ENCODE data around the gene ZNF525. TPM values are rescaled to one million over a fixed set of nuclear protein-coding genes. Genes with fewer than 3 reads are reported as not detected.
"Not testable (repeated sequence)": the region's sequence is repeated elsewhere in the genome, so short reads cannot be mapped to it uniquely, and the experiment has no call there.

ZNF525 gene
- 10 to 100 TPM; 22.4 to 25.7 TPM for total RNA-seq

- Mint-ChIP-seq H3K4me3 (peak within 1 kb of the TSS; percentile 83), H3K27ac (peak within 1 kb of the TSS; percentile 96), H3K4me1 (peaks cover 23% of the 10 kb centered on the region), H3K9me3 (peaks cover 15% of the 10 kb centered on the region), H3K27me3 (peaks cover 3% of the 10 kb centered on the region), H3K36me3 (peaks cover 38% of the 10 kb centered on the region)
- DNase-seq, result peak; percentile 96
Measured at GRCh38 chr19:53365134-53365898, at the start of gene ZNF525. Gene ZNF525 (plus strand): TSS chr19:53365705. CDS start chr19:53372282, 6,577 bp downstream.

GRCh38 chr19:53328967-53329366 is 36.5 kb upstream of the ZNF525 start:
- peak; percentile 37 for DNase-seq
- peaks cover 6% of the 10 kb centered on the region for H3K4me1 Mint-ChIP-seq
- H3K27ac Mint-ChIP-seq, result peak overlapping the region; percentile 59
- peak overlapping the region; percentile 73 for H3K4me3 Mint-ChIP-seq
- peaks cover 24% of the 10 kb centered on the region for H3K27me3 Mint-ChIP-seq
- peaks cover 27% of the 10 kb centered on the region for H3K36me3 Mint-ChIP-seq
- peaks cover 38% of the 10 kb centered on the region for H3K9me3 Mint-ChIP-seq

GRCh38 chr19:53332484-53332883 is 33.0 kb upstream of the ZNF525 start:
- Mint-ChIP-seq H3K9me3 (peaks cover 27% of the 10 kb centered on the region), H3K4me3 (peak overlapping the region; percentile 67), H3K27me3 (peaks cover 17% of the 10 kb centered on the region)

GRCh38 chr19:53333066-53333462 is 32.4 kb upstream of the ZNF525 start:
- H3K4me1 Mint-ChIP-seq, result peaks cover 18% of the 10 kb centered on the region
- peaks cover 13% of the 10 kb centered on the region for H3K27me3 Mint-ChIP-seq
- H3K9me3 Mint-ChIP-seq, result peaks cover 24% of the 10 kb centered on the region
- peak overlapping the region; percentile 91 for H3K27ac Mint-ChIP-seq
- H3K36me3 Mint-ChIP-seq, result peaks cover 53% of the 10 kb centered on the region
- DNase-seq, result peak; percentile 24
- H3K4me3 Mint-ChIP-seq, result peak overlapping the region; percentile 93

More at GRCh38 chr19:53332484-53332883, 33.0 kb upstream of the ZNF525 start:
- Mint-ChIP-seq H3K4me1 (peaks cover 18% of the 10 kb centered on the region), H3K27ac (no peak overlapping the region), H3K36me3 (peaks cover 47% of the 10 kb centered on the region)
- DNase-seq, result no peak

GRCh38 chr19:53333463-53334449 is 31.7 kb upstream of the ZNF525 start, which contains the start of gene ZNF845:
Gene ZNF845 (plus strand): TSS chr19:53333749. CDS start chr19:53341308, 7,559 bp downstream.
- Mint-ChIP-seq H3K27ac (peak within 1 kb of the TSS; percentile 91), H3K27me3 (peaks cover 6% of the 10 kb centered on the region), H3K9me3 (peaks cover 22% of the 10 kb centered on the region), H3K36me3 (peaks cover 56% of the 10 kb centered on the region), H3K4me3 (peak within 1 kb of the TSS; percentile 93), H3K4me1 (peaks cover 16% of the 10 kb centered on the region)
- DNase-seq, result peak; percentile 94

- H3K36me3 Mint-ChIP-seq, result peaks cover 96% of the 10 kb centered on the region
- not testable (repeated sequence) for DNase-seq, H3K27me3 Mint-ChIP-seq, H3K27ac Mint-ChIP-seq, H3K4me3 Mint-ChIP-seq, H3K4me1 Mint-ChIP-seq
- peaks cover 57% of the 10 kb centered on the region for H3K9me3 Mint-ChIP-seq
Measured at GRCh38 chr19:53344403-53344802, 21.1 kb upstream of the ZNF525 start.

- no peak for DNase-seq
- Mint-ChIP-seq H3K4me1 (peaks cover 2% of the 10 kb centered on the region), H3K4me3 (no peak overlapping the region), H3K27me3 (no peaks in the 10 kb centered on the region), H3K36me3 (peaks cover 53% of the 10 kb centered on the region), H3K27ac (no peak overlapping the region), H3K9me3 (peaks cover 54% of the 10 kb centered on the region)
Measured at GRCh38 chr19:53355739-53356138, 9.8 kb upstream of the ZNF525 start.

- H3K36me3 Mint-ChIP-seq, result peaks cover 31% of the 10 kb centered on the region
- no peak overlapping the region for H3K4me3 Mint-ChIP-seq
- no peak overlapping the region for H3K27ac Mint-ChIP-seq
- H3K4me1 Mint-ChIP-seq, result peaks cover 2% of the 10 kb centered on the region
- DNase-seq, result no peak
- peaks cover 31% of the 10 kb centered on the region for H3K9me3 Mint-ChIP-seq
- no peaks in the 10 kb centered on the region for H3K27me3 Mint-ChIP-seq
Measured at GRCh38 chr19:53357821-53358581, 7.5 kb upstream of the ZNF525 start.

GRCh38 chr19:53360056-53360455 is 5.4 kb upstream of the ZNF525 start:
- H3K27ac Mint-ChIP-seq, H3K4me3 Mint-ChIP-seq, H3K4me1 Mint-ChIP-seq, H3K27me3 Mint-ChIP-seq, DNase-seq: not testable (repeated sequence)
- Mint-ChIP-seq H3K36me3 (peaks cover 15% of the 10 kb centered on the region), H3K9me3 (peaks cover 20% of the 10 kb centered on the region)

- DNase-seq, result peak; percentile 57
- peak overlapping the region; percentile 96 for H3K27ac Mint-ChIP-seq
- peaks cover 23% of the 10 kb centered on the region for H3K4me1 Mint-ChIP-seq
- H3K9me3 Mint-ChIP-seq, result peaks cover 17% of the 10 kb centered on the region
- H3K4me3 Mint-ChIP-seq, result peak overlapping the region; percentile 83
- peaks cover 3% of the 10 kb centered on the region for H3K27me3 Mint-ChIP-seq
- peaks cover 45% of the 10 kb centered on the region for H3K36me3 Mint-ChIP-seq
Measured at GRCh38 chr19:53365899-53366493, 491 bp downstream of the ZNF525 start.

GRCh38 chr19:53372196-53372595 is 6.7 kb downstream of the ZNF525 start:
- peaks cover 10% of the 10 kb centered on the region for H3K4me1 Mint-ChIP-seq
- H3K9me3 Mint-ChIP-seq, result peaks cover 36% of the 10 kb centered on the region
- no peak overlapping the region for H3K27ac Mint-ChIP-seq
- DNase-seq, result no peak
- peaks cover 91% of the 10 kb centered on the region for H3K36me3 Mint-ChIP-seq
- no peaks in the 10 kb centered on the region for H3K27me3 Mint-ChIP-seq
- no peak overlapping the region for H3K4me3 Mint-ChIP-seq

- Mint-ChIP-seq H3K4me3 (no peak overlapping the region), H3K9me3 (peaks cover 27% of the 10 kb centered on the region), H3K4me1 (no peaks in the 10 kb centered on the region), H3K27me3 (no peaks in the 10 kb centered on the region), H3K27ac (no peak overlapping the region), H3K36me3 (peaks cover 91% of the 10 kb centered on the region)
- DNase-seq, result no peak
Measured at GRCh38 chr19:53374288-53374687, 8.8 kb downstream of the ZNF525 start.

GRCh38 chr19:53374743-53375142 is 9.2 kb downstream of the ZNF525 start:
- no peak overlapping the region for H3K27ac Mint-ChIP-seq

GRCh38 chr19:53381376-53381775 is 15.9 kb downstream of the ZNF525 start:
- Mint-ChIP-seq H3K36me3 (peaks cover 98% of the 10 kb centered on the region), H3K4me1 (no peaks in the 10 kb centered on the region), H3K9me3 (peaks cover 60% of the 10 kb centered on the region), H3K27me3 (no peaks in the 10 kb centered on the region), H3K4me3 (no peak overlapping the region), H3K27ac (no peak overlapping the region)
- no peak for DNase-seq

More at GRCh38 chr19:53374743-53375142, 9.2 kb downstream of the ZNF525 start:
- Mint-ChIP-seq H3K4me3 (no peak overlapping the region), H3K4me1 (no peaks in the 10 kb centered on the region), H3K27me3 (no peaks in the 10 kb centered on the region), H3K9me3 (peaks cover 26% of the 10 kb centered on the region), H3K36me3 (peaks cover 93% of the 10 kb centered on the region)
- no peak for DNase-seq
